ENCODE data around the gene CDS2.

GRCh38 chr20:5207138-5207537 lies 80.3 kb downstream of the CDS2 start:
- TF ChIP-seq POLR2AphosphoS5 (IDR thresholded peaks at IDR 0.05), result no peak
- no peak for TF ChIP-seq CTCF (IDR thresholded peaks at IDR 0.05)
- TF ChIP-seq POLR2A (IDR thresholded peaks at IDR 0.05), result no peak

Data from stomach (tissue), 4 donors.